GM19239 (cell line): Measurements from ENCODE around the gene SURF4.
"Not testable (repeated sequence)": the region's sequence is repeated elsewhere in the genome, so short reads cannot be mapped to it uniquely, and the experiment has no call there.

Experiments used
- DNase-seq: peaks from one replicate; pipeline ENCODE4 v3.0.0; 2011; ENCODE audit warnings: low spot score; ENCODE audit not compliant: insufficient read length
- FAIRE-seq: peaks from 2 replicates; lab custom pipeline; 2011; peaks lifted over from hg19 to GRCh38; lab: Jason Lieb, UNC

SURF4 gene

DNA sequence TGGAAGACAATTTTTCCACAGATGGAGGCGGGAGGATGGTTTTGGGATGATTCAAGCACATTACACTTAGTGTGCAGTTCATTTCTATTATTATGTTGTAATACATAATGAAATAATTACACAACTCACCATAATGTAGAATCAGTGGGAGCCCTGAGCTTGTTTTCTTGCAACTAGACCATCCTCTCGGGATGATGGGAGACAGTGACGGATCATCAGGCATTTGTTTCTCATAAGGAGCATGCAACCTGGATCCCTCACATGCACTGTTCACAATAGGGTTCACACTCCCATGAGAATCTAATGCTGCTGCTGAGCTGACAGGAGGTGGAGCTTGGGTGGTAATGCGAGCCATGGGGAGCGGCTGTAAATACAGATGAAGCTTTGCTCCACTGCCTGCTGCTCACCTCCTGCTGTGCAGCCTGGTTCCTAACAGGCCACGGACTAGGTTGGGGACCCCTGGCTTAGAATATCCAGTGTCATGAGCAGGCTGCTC is 1.9 kb upstream of the SURF4 start:
- no peak for DNase-seq
- FAIRE-seq = no peak

DNA sequence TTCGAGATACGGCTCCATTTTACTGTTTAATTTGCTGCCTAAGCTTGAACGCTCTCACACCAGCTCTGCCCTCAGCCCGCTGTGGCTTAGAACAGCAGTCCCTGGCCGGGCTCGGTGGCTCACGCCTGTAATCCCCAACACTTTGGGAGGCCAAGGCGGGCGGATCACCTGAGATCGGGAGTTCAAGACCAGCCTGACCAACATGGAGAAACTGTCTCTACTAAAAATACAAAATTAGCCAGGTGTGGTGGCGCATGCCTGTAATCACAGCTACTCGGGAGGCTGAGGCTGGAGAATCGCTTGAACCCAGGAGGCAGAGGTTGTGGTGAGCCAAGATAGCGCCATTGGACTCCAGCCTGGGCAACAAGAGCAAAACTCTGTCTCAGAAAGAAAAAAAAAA is 1.4 kb upstream of the SURF4 start:
- FAIRE-seq, DNase-seq: not testable (repeated sequence)

DNA sequence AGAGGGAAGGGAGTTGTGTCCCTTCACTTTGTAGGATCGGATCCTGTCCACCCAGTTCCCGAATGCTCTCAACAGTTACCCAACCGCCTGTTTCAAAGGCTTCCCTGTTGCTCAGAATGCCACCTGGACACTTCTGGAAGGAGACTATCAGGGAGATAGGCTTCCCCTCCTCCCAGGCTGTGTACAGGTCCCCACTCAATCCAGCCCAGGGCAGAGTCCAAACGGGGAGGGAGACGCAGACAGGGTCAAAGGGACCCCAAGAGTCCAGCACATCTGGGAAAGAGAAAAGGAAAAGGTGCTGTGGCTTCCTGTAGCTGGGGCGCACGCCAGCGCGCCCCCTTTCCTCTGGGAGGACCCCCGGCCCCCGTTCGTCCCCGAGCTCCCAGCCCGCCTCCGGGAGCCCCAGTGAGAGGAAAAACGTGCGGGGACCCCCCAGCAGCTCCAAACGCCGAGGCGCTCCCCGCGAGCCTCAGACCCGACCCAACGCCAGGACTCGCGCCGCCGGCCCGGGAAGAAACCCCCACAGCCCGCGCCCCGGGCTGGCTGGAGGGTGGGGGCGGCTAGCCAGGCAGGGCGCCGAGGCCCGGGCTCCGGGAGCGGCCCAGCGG is 640 bp downstream of the SURF4 start:
- peak; percentile 73 for FAIRE-seq

DNA sequence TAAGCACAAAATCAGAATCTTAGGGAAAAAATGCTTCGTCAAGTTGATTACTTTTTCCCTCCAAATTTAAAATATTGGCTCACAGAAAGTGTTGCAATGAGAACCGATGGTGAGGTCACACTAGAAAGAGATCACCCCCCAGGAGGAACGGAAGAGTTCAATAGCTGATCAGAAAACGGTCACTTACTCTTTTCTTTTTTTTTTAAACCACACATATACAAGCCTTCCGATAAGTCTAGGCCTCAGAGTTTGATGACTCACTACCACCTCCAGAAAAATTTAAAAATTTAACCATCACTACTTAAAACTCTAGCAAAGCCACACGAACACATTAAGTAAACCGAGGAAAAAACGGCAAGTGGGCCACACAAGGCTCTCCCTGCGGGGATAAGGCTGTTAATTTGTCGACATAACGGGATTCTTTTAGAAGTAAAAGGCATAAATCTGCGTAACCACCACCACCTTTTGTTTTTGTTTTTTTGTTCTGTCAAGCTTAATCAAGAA is 1.2 kb downstream of the SURF4 start:
- FAIRE-seq = no peak
- no peak for DNase-seq

More for the DNA sequence above, 640 bp downstream of the SURF4 start:
- peak; percentile 32 for DNase-seq

DNA sequence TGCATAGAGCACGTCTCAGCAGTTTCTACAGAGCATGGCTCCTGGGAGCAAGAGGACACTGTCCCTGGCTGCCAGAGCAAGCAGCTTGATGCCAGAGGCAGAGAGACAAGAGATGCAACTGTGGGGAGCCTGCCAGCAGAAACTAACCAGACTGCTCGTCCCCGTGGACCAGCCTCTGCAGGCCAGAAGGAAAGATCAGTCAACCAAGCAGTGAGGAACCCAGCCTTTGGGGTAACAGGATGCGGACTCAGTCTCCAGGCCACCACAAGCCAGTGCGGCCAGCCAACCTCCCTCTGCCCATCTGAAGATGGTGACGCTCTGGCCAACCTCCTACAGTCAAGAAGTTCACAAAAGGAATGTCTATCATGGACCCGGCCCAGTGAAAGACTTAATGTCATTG is 3.7 kb downstream of the SURF4 start:
- DNase-seq (no peak), FAIRE-seq (no peak)

DNA sequence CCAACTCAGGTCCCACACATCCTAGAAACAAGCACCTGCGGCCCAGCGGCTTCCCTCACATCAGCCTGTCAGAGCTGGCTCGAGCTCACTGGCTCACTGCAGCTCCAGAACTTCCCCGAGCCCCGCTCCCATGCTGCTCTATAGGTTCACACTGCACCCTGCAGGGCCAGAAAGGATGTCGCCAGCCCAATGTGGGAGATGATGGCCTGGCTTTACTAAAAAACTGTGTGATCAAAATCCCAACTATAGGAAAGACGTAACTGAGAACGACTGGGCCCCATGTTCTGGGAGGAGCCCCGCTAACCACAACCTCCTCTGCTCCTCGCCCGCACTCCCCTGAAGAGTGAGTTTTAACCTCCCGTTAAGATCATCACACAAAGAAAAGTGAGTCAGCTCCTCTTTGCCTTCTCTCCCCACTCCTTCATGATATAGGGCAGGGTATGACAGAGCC is 4.6 kb downstream of the SURF4 start:
- FAIRE-seq = no peak
- DNase-seq = no peak

DNA sequence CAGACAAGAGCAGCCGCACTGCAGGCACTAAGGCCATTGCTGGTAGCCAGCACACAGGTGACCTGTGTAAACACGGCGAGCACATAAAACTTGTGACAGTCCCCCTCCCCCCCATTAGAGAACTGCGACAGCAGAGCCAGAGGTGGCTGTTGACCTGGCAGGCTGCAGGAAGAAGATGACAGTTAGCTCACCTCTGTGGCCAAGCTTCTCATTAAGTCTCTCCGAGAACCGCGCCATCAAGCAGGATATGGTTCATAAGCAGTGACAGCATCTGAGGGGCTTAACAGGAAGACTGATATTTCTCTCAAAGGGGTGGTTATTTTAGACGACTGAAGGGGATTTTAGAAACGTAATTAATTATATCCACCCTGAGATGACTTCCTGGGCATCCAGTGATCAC is 5.2 kb downstream of the SURF4 start:
- FAIRE-seq (no peak), DNase-seq (no peak)

DNA sequence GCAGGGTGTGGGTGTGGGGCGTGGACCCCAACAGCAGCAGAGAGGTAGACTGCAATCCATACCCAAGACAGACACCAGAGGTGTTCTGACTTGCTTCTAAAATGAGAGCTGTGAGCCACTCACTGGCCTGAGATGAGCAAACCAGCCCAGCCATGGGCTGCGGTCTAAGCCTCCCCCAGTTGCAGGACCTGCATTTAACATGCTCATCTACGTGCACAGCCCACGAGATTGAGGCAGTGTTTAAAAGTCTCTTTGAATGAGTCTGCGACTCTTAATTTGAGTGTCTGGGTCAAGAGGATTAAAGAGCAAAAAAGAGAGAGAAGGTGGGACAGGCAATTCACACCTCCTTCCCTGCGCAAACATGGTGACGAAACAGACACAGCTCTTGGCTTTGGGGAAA is 5.9 kb downstream of the SURF4 start:
- no peak for FAIRE-seq
- DNase-seq = no peak

DNA sequence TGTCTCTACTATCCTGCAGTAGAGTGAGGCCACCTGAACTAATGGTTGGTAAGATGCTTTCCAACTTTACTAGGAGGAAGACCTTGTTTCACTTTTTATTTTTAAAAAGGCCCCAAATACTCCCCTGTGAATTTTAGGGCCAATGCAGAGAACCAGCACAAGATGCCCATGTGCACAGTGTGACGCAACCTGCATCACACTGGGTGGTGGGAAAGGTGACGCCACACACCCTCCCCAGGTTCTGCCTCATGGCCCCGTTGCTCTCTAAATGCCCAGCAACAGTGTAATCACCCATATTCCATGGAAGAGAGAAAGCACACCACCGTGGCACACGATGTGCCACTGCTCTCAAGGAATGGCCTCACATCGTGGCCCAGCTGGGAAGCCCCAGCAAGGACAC is 6.4 kb downstream of the SURF4 start:
- FAIRE-seq (no peak), DNase-seq (no peak)

DNA sequence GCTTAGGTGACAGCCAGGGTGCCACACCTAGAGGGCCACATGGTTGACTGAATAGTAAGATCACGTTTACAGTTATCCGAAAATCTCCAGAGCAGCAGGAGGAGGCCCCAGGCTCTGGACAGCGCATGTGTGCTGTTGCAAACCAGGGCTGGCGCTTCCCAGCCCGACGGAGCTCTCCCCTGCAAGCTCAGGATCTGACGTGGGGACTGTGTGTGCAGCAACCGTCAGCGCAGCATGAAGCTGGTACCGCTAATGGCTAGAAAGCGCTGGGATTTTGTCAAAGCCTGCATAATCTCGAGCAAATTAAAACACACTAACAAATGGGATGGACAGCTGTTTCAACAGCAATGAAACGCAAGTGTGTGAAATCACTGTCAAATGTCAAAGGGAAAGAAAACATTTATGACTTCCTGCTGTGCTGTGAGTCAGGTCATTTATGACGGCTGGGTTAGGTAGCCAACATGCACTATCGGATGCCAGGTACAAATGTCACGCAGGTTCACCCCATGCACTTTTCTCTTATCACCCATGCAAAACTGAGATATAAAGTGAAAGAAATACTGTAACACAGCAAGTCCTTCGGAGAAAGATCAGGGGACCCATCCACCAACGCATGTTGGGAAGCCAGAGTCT is 7.5 kb downstream of the SURF4 start:
- FAIRE-seq = no peak
- no peak for DNase-seq

DNA sequence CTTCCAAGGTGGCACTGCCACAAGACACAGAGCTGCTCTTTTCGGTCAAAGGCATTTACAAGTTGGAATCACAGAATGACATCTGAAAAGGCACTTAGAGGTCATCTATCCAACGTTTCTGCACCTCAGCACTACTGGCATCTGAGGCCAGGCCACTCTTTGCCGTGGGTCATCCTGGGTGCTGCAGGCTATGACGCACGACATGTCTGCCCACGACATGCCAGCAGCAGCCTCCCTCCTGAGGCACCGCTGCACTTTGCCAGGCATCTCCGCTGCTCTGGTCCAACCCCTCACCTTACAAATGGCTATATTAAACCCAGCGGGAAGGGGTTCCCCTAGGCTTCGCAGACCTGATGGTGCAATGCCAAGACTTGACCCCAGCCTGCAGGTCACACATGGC is 8.1 kb downstream of the SURF4 start:
- FAIRE-seq = no peak
- DNase-seq = no peak

DNA sequence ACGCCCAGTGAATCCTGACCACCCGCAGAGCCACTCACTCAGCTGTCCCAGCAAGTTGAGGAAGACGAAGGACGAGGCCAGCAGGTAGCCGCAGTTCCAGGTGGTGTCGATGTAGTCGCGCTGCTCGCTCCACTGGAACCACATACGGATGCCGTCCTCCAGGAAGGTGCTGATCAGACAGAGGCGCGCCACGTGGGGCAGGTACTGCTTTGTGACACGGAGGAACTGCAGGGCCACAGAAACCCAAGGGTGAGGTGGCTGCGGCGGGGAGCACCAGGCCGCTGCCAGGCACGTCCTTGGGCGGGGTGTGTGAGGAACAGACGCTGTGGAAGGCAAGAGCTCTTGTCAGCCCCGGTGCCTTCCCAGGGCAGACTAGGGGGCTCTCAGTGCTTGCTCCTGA is 8.6 kb downstream of the SURF4 start:
- DNase-seq (no peak), FAIRE-seq (no peak)

DNA sequence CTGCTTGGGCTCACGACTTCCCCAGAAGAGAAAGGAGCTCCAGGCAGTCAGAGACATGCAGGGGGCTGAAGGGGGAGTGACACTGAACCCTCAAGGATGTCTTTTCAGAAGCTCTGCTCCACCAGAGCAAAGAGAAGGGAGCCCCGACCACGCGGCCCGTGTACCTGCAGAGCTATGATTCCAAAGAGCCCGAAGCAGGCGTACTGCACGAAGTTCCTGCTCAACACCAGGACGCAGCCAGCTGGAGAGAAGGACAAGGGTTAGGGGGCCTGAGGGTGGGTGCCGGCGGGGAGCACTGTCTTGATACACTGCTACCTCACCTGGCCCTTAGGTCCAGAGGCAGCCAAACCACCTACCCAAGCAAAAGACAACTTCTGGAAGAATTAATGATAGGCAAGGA is 9.4 kb downstream of the SURF4 start:
- no peak for DNase-seq
- no peak for FAIRE-seq

DNA sequence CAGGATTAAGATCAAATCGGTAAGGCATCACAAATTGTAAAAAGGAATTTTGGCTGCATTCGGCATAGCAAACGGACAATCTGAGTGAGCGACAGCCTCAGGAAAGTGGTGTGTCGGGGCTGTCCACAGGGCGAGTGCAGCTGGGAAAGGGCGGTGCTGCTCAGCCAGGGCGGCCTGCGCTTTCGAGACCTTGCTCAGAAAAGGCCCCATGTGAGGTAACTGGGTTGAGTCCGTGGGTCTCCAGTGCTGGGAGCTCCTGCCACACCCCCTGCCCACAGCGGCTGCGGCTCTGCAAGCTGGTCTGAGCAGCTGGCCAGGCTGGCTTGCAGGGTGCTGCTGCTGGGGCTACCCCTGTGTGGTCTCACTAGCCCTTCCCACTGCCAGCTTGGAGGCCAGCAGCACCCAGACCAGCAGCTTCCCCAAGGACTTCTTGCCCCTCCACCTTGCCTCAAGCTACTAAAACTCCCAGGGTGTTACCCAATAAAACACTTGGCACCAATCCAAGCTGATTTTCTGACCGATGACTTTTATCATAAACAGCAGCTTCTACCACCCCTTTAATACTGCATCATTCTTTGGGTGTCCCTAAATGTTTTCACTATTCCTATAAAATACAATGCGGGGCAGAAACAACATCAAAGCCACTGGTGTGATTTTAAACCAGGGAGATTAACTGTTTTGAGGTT is 13.4 kb downstream of the SURF4 start:
- DNase-seq = no peak
- FAIRE-seq = no peak

DNA sequence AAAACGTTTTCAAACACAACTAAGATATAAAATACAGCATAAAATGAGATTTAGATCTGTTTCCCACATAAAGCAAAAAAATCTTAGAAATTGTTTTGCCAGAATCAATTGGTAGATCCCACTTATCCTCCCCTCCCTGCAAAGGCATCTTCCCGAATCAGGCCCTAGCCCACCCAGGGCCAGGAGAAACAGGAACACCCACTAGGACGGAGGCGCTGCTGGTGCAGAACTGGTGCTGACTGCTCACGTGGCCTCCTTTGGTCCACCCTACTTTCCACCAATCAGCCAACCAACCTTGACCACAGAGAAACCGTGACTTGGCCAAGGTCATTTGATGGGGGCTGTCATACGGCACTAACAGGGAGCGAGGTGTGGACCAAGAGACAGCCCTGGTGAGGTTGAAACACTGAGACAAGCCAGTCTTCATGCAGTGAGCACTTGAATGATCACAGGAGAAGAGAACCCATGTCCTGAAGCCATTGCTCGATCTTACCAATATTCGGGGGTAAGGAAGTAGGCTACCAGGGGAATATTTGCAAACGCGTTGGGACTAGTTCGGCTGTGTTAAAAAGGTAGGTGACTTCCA is 14.3 kb downstream of the SURF4 start:
- FAIRE-seq = no peak

DNA sequence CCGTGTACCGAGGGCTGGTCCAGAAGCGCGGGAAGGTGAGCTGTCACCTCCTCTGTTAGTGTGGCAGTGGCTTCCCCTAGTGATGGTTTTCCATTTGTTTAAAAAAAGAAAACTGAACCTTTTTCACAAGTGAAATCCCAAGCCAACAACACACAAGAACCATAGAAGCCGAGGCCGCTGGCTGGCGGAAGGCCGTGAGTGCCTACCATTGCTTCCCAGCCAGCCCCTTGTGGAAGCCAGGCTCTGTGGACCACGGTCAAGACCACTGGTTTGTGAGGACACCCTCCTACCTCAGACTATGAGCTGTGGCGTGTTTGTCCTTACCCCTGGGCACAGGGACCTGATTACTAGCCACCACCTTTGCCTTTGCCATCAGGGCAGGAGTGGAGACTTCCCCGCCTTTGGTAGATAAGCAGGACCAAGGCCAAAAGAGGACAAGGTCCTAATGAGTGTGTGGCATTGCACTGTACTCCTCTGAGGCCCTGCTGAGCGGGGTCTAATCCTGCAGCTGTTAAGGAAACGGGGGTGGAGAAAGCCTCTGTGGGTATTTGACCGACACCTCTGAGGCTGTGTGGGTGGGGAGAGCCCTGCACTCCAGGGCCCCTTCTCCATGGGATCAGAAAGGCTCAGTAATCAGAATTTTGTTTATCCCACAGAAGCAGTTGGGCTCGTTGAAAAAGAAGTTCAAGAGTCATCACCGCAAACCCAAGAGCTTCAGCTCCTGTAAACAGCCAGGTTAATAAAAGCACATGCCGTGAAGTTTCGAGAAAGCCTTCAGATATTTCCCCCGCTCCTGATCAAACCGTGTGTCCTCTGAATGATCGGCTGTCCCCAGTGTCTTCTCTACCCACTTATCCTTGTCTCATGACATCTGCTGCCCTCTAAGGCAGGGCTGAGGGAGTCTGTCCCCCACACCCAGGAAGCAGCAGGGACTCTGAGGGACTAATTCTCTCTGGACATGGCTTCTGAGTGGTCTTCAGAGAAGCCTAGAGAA is 15.2 kb downstream of the SURF4 start:
- DNase-seq = no peak
- FAIRE-seq = no peak

More for the DNA sequence above, 14.3 kb downstream of the SURF4 start:
- no peak for DNase-seq

DNA sequence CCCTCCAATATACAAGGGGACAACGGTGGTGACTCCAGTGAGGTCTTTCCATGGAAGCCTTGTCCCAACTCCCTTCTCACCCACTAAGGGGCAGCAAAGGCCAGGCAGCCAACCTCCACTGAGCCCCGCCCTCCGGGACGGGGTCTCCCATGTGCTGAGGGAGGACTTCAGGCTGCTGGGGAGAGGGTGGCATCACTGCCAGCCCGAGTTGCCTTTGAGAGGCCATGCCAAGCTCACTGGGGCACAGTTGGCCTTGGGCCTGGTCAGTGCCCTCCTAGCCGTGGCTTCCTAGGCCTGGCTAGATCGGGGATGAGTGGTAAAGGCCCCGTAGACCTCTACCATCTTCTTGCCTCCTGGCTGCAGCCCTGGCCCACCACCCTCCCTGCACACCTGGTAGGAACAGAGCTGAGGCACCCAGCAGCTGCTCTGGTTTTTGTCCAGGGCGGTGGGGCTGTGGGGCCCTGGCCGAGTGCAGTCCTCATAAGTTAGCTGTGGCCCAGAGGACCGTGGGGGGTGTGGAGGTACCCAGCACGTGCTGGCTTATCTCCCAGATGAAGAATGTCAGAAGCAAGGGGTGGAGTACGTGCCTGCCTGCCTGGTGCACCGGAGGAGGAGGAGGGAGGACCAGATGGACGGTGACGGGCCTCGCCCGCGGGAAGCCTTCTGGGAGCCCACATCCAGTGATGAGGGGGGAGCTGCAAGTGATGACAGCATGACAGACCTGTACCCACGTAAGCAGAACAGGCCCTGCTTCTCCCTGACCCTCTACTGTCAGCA is 16.3 kb downstream of the SURF4 start:
- DNase-seq (no peak), FAIRE-seq (no peak)

DNA sequence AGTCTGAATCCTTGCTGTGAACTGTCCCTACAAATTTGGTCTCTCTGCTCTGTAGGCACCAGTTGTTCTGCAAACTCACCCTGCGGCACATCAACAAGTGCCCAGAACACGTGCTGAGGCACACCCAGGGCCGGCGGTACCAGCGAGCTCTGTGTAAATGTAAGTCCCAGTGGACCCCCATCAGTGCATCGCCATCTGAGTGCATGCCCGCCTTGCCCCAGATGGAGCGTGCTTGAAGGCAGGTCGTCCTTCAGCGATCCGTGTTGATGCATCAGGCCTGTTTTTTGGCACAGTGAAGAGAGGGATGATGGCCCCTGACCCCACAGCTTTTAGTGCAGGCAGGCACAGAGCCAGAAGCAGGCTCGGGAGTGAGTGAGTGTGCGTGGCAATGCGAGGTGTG is 18.2 kb downstream of the SURF4 start:
- no peak for FAIRE-seq
- no peak for DNase-seq
